ENCODE measurements around the gene CNGB1. TPM values are rescaled to one million over a fixed set of nuclear protein-coding genes. Genes with fewer than 3 reads are reported as not detected.

CNGB1 gene
- polyA plus RNA-seq, 1 of the 3 experiments (the other 2 are of a cell fraction): 0.05 TPM

GRCh38 chr16:57910696-57911095, 60.2 kb downstream of the CNGB1 start:
- H3K36me3 ChIP-seq (replicated peaks in 1 of 2; ENCODE audit: control insufficient read depth in 1 of 2, insufficient read depth in 2 of 2, low read length in 1 of 2): no peaks in the 10 kb centered on the region
- no peak overlapping the region for H3K27ac ChIP-seq (ENCODE audit: low read depth in 2 of 2, low read length in 1 of 2)
- no peaks in the 10 kb centered on the region for H4K20me1 ChIP-seq (ENCODE audit: insufficient read depth)
- no peak for TF ChIP-seq CTCF (IDR thresholded peaks at IDR 0.05)
- no peak for TF ChIP-seq NFIC (IDR thresholded peaks at IDR 0.05; ENCODE audit: borderline replicate concordance)
- no peak for TF ChIP-seq REST (IDR thresholded peaks at IDR 0.05; ENCODE audit: low read depth, low read length)
- no peak for TF ChIP-seq TEAD4 (IDR thresholded peaks at IDR 0.05; ENCODE audit: borderline replicate concordance, insufficient read depth)
- no peak for TF ChIP-seq FOSL2 (IDR thresholded peaks at IDR 0.05; ENCODE audit: borderline replicate concordance, low read depth)
- TF ChIP-seq NRF1 (IDR thresholded peaks at IDR 0.05; ENCODE audit: low read depth, low read length): no peak
- TF ChIP-seq RAD21 (IDR thresholded peaks at IDR 0.05; ENCODE audit: low read length): no peak
- TF ChIP-seq, protein P1, sequence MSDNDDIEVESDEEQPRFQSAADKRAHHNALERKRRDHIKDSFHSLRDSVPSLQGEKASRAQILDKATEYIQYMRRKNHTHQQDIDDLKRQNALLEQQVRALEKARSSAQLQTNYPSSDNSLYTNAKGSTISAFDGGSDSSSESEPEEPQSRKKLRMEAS (IDR thresholded peaks at IDR 0.05; ENCODE audit: low read depth): no peak
- no peaks in the 10 kb centered on the region for H3F3A ChIP-seq (replicated peaks; ENCODE audit: insufficient read depth)
- H2AFZ ChIP-seq (ENCODE audit: low read depth): no peak overlapping the region
- no peaks in the 10 kb centered on the region for H3K9me3 ChIP-seq
- no peak overlapping the region for H3K4me2 ChIP-seq
- ChIA-PET CTCF (interaction anchor here (1.0 to 1.1 kb wide), 2 partner anchors 10 to 12 kb away, joined by 3 read pairs; no protein-coding TSS in a partner anchor), POLR2A (no interaction called here)
- WGBS (ENCODE audit: low lambda C conversion rate): 85% methylated on average over 6 of the region's 6 CpGs
- no peak overlapping the region for H3K4me3 ChIP-seq (ENCODE audit: low read depth in 2 of 2, low read length in 1 of 2)
- DNase-seq: no peak
- no peaks in the 10 kb centered on the region for H3K4me1 ChIP-seq (ENCODE audit: control insufficient read depth in 1 of 2, insufficient read depth in 2 of 2, low read depth in 1 of 2, low read length in 1 of 2)
- no peak overlapping the region for H3K9ac ChIP-seq
- no peaks in the 10 kb centered on the region for H3K79me2 ChIP-seq (ENCODE audit: insufficient read depth)
- H3K27me3 ChIP-seq (ENCODE audit: insufficient read depth): no peaks in the 10 kb centered on the region; the same call in 1 of the 2 replicates
- no peaks in the 10 kb centered on the region for H3K9me2 ChIP-seq

DNA sequence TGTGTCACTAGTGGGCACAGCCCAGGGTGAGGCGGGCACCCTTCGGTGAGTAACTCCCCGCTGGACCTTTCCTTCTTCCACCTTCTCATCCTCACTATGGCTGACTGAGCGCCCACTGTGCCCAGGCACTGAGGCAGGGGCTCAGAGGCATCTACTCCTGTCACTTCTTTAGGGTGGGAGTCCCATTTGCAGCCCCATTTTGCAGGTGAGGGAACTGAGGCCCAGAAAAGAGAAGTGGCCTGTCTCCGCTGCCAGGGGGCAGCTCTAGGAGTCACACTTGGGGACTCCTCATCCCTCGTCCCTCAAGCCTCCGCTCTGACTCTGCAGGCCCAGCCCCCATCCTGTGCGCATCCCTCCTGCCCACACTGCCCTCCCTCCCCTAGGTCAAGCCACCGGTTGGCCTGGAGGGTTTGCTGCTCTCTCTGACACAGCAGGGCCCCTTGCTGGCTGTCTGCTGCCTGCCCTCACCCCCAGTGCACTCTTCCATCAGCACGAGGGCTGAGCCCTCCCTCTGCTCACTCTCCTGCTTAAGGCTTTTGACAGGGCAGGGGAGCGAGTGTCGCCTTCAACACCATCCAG, 62.4 kb downstream of the CNGB1 start:
- Histone ChIP-seq H2AFZ (ENCODE audit: low read depth) (no peak overlapping the region), H4K20me1 (ENCODE audit: insufficient read depth) (no peaks in the 10 kb centered on the region), H3K9me3 (no peaks in the 10 kb centered on the region), H3K27me3 (ENCODE audit: insufficient read depth) (no peaks in the 10 kb centered on the region; the same call in 1 of the 2 replicates), H3F3A (replicated peaks; ENCODE audit: insufficient read depth) (no peaks in the 10 kb centered on the region), H3K9me2 (no peaks in the 10 kb centered on the region), H3K36me3 (replicated peaks in 1 of 2; ENCODE audit: control insufficient read depth in 1 of 2, insufficient read depth in 2 of 2, low read length in 1 of 2) (no peaks in the 10 kb centered on the region), H3K4me1 (ENCODE audit: control insufficient read depth in 1 of 2, insufficient read depth in 2 of 2, low read depth in 1 of 2, low read length in 1 of 2) (no peaks in the 10 kb centered on the region), H3K27ac (ENCODE audit: low read depth in 2 of 2, low read length in 1 of 2) (no peak overlapping the region), H3K4me2 (no peak overlapping the region), H3K79me2 (ENCODE audit: insufficient read depth) (no peaks in the 10 kb centered on the region), H3K9ac (no peak overlapping the region), H3K4me3 (ENCODE audit: low read depth in 2 of 2, low read length in 1 of 2) (no peak overlapping the region)
- TF ChIP-seq EP300 (IDR thresholded peaks at IDR 0.05; ENCODE audit: borderline replicate concordance in 1 of 2, low read depth in 1 of 2, low read length in 1 of 2) (no peak), GATA2 (CRISPR knock-in tag; IDR thresholded peaks at IDR 0.05) (no peak), YY1 (IDR thresholded peaks at IDR 0.05; ENCODE audit: low read depth) (no peak), ELF1 (IDR thresholded peaks at IDR 0.05) (no peak), REST (IDR thresholded peaks at IDR 0.05; ENCODE audit: low read depth, low read length) (no peak), RAD21 (IDR thresholded peaks at IDR 0.05; ENCODE audit: low read length) (no peak), MEF2A (IDR thresholded peaks at IDR 0.05; ENCODE audit: borderline replicate concordance, low read depth) (no peak)
- 69% methylated on average over 8 of the region's 12 CpGs for WGBS (ENCODE audit: low lambda C conversion rate)
- no peak for DNase-seq
- CTCF ChIA-PET: interaction anchor here (1.0 kb wide), 1 partner anchor 42 kb away, joined by 3 read pairs; no protein-coding TSS in a partner anchor
- POLR2A ChIA-PET: interaction anchor here (0.6 kb wide), 1 partner anchor 210 kb away, joined by 3 read pairs; no protein-coding TSS in a partner anchor

Measured in SK-N-SH (cell line).